Kidney epithelial cell (primary cell): ENCODE data around the gene DPEP1. TPM values are rescaled to one million over a fixed set of nuclear protein-coding genes. Genes with fewer than 3 reads are reported as not detected.
"Not testable (repeated sequence)": the region's sequence is repeated elsewhere in the genome, so short reads cannot be mapped to it uniquely, and the experiment has no call there.

Source experiments
- DNase-seq: peaks from one replicate; pipeline ENCODE4 v3.0.0-alpha.2; 2010; ENCODE audit warnings: low read depth
- H3K27me3 ChIP-seq: 2 replicates; pipeline ENCODE4 v1.6.0; 2011; ENCODE audit warnings: low read length; ENCODE audit not compliant: control insufficient read depth, insufficient read depth
- H3K36me3 ChIP-seq: 2 replicates; pipeline ENCODE4 v1.5.1; 2011; ENCODE audit warnings: low read length; ENCODE audit not compliant: control insufficient read depth, insufficient read depth
- H3K4me3 ChIP-seq: 2 replicates; pipeline ENCODE4 v1.5.1; 2011; ENCODE audit warnings: low read depth, mild to moderate bottlenecking, control low read depth, low read length
- CTCF ChIP-seq: IDR thresholded peaks from 2 replicates; pipeline ENCODE4 v1.5.1; 2011; ENCODE audit warnings: mild to moderate bottlenecking, moderate library complexity, low read length, control low read depth, inconsistent platforms; ENCODE audit not compliant: insufficient read depth, poor library complexity, severe bottlenecking
- total RNA-seq: library from RNA; depleted of rRNA; stranded (reverse); fragments of >200 nt; gene quantifications from 2 replicates; pipeline ENCODE4 v1.2.3, GENCODE V29; 2015

DPEP1 gene
- total RNA-seq, 1 donor from 2014 or later = 1.2 TPM

- DNase-seq = no peak
- no peaks in the 10 kb centered on the region for H3K27me3 ChIP-seq
- H3K36me3 ChIP-seq = peaks cover 4% of the 10 kb centered on the region
Observed at GRCh38 chr16:89656435-89657121, 43.1 kb downstream of the DPEP1 start.

GRCh38 chr16:89657442-89658220 lies 44.2 kb downstream of the DPEP1 start, which contains the start of the genes CHMP1A and SPATA33:
Gene CHMP1A, minus strand, starts transcription at chr16:89657708. Its CDS starts 120 bp downstream, at chr16:89657588.
Gene SPATA33, plus strand, starts transcription at chr16:89657836. Its CDS starts 76 bp downstream, at chr16:89657912.
- Histone ChIP-seq H3K4me3 (peak within 1 kb of the TSS; percentile 86), H3K27me3 (no peaks in the 10 kb centered on the region), H3K36me3 (peaks cover 4% of the 10 kb centered on the region)
- TF ChIP-seq CTCF = no peak
- DNase-seq = peak; percentile 34

More at GRCh38 chr16:89656435-89657121, 43.1 kb downstream of the DPEP1 start:
- TF ChIP-seq CTCF = no peak
- peak overlapping the region; percentile 86 for H3K4me3 ChIP-seq

- peak overlapping the region; percentile 86 for H3K4me3 ChIP-seq
- DNase-seq = no peak
- H3K36me3 ChIP-seq = peaks cover 4% of the 10 kb centered on the region
- H3K27me3 ChIP-seq = no peaks in the 10 kb centered on the region
- no peak for TF ChIP-seq CTCF
Observed at GRCh38 chr16:89658221-89658879, 44.9 kb downstream of the DPEP1 start.

- H3K4me3 ChIP-seq = no peak overlapping the region
- peaks cover 5% of the 10 kb centered on the region for H3K36me3 ChIP-seq
- no peak for TF ChIP-seq CTCF
- DNase-seq = no peak
- H3K27me3 ChIP-seq = no peaks in the 10 kb centered on the region
Observed at GRCh38 chr16:89660146-89660545, 46.7 kb downstream of the DPEP1 start.

GRCh38 chr16:89661215-89661614 lies 47.8 kb downstream of the DPEP1 start:
- TF ChIP-seq CTCF = no peak

GRCh38 chr16:89664238-89664637 lies 50.8 kb downstream of the DPEP1 start:
- H3K36me3 ChIP-seq, DNase-seq, H3K27me3 ChIP-seq, H3K4me3 ChIP-seq: not testable (repeated sequence)

More at GRCh38 chr16:89661215-89661614, 47.8 kb downstream of the DPEP1 start:
- Histone ChIP-seq H3K36me3 (peaks cover 5% of the 10 kb centered on the region), H3K4me3 (no peak overlapping the region), H3K27me3 (no peaks in the 10 kb centered on the region)
- DNase-seq = no peak

GRCh38 chr16:89667000-89667399 lies 53.6 kb downstream of the DPEP1 start:
- not testable (repeated sequence) for H3K27me3 ChIP-seq, H3K36me3 ChIP-seq, DNase-seq, H3K4me3 ChIP-seq
